ENCODE data around the gene NAA16.

- TF ChIP-seq, protein P1, sequence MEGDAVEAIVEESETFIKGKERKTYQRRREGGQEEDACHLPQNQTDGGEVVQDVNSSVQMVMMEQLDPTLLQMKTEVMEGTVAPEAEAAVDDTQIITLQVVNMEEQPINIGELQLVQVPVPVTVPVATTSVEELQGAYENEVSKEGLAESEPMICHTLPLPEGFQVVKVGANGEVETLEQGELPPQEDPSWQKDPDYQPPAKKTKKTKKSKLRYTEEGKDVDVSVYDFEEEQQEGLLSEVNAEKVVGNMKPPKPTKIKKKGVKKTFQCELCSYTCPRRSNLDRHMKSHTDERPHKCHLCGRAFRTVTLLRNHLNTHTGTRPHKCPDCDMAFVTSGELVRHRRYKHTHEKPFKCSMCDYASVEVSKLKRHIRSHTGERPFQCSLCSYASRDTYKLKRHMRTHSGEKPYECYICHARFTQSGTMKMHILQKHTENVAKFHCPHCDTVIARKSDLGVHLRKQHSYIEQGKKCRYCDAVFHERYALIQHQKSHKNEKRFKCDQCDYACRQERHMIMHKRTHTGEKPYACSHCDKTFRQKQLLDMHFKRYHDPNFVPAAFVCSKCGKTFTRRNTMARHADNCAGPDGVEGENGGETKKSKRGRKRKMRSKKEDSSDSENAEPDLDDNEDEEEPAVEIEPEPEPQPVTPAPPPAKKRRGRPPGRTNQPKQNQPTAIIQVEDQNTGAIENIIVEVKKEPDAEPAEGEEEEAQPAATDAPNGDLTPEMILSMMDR (IDR thresholded peaks at IDR 0.05): peak in 1 of 4 experiments; percentile 40
- peak; percentile 71 to 81 for TF ChIP-seq POLR2A (IDR thresholded peaks at IDR 0.05)
Measured at GRCh38 chr13:41310963-41311405, at the start of gene NAA16.

Data from uterus (tissue), 2 donors.